Activated naive CD4-positive, alpha-beta T cell treated with anti-CD3 and anti-CD28 coated beads, Interleukin-2, amount 50 U/mL, for 24 hours (primary cell): ENCODE data around the gene RASA1.

Experiments used
- H3K27ac Mint-ChIP-seq: one replicate; pipeline ENCODE4 v1.8.0; 2021; ENCODE audit warnings: mild to moderate bottlenecking, mixed read lengths
- H3K27me3 Mint-ChIP-seq: one replicate; pipeline ENCODE4 v1.8.0; 2021; ENCODE audit warnings: mixed read lengths
- H3K36me3 Mint-ChIP-seq: one replicate; pipeline ENCODE4 v1.8.0; 2021; ENCODE audit warnings: mixed read lengths
- H3K4me1 Mint-ChIP-seq: one replicate; pipeline ENCODE4 v1.8.0; 2021; ENCODE audit warnings: mixed read lengths
- H3K4me3 Mint-ChIP-seq: one replicate; pipeline ENCODE4 v1.8.0; 2021; ENCODE audit warnings: mild to moderate bottlenecking, mixed read lengths
- H3K9me3 Mint-ChIP-seq: one replicate; pipeline ENCODE4 v1.8.0; 2021; ENCODE audit warnings: mixed read lengths

RASA1 gene

DNA sequence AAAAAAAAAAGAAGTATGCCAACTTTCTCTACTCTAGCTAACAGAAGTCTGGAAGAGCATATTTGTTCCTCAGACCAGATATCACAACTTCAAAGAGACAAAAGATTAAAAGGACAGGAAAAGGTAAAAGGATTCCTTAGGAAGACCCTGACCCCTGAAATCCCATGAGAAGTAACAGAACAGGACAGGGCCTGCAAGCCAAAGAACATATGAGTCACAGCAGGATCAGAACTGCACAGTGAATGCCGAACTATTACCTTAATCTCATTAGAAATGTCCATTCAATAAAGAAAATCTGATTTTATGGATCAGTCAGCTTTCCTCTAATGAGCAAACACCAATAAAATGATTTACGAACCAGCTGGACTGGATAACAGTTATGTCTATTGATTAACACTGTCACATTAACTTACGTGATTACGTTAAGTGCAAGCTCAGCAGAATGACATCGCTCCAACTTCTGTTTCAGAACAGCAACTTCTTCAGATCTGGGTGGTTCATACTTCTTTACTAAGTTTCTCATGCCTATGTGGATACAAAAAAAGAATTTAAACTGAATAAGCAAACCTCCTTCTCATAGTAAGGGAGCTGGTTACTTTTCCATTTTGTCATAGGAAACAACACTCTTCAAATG, 131.4 kb downstream of the RASA1 start:
- no peaks in the 10 kb centered on the region for H3K9me3 Mint-ChIP-seq
- H3K36me3 Mint-ChIP-seq: peaks cover 6% of the 10 kb centered on the region
- no peak overlapping the region for H3K4me3 Mint-ChIP-seq
- no peak overlapping the region for H3K27ac Mint-ChIP-seq
- H3K4me1 Mint-ChIP-seq: peaks cover 46% of the 10 kb centered on the region
- no peaks in the 10 kb centered on the region for H3K27me3 Mint-ChIP-seq

DNA sequence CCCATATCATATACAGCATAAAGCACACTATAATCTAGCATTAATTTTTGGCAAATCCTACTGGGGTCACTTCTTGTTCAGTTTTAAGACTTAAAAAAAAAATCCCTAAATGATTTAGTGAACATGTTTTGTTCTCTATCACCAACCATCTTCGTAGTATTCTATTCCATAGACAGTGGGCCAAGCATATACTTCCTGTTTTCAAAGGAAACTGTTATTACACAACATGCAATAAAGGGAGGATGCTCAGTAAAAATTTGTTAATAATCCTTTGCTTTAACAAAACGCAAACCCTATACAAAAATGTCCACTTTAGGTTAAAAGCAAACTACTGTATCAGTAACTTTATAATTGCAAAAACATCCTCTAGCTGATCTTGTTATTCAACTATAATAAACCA, 132.0 kb downstream of the RASA1 start:
- Mint-ChIP-seq H3K36me3 (peaks cover 6% of the 10 kb centered on the region), H3K4me1 (peaks cover 47% of the 10 kb centered on the region), H3K27me3 (no peaks in the 10 kb centered on the region), H3K27ac (peak overlapping the region; percentile 7), H3K9me3 (no peaks in the 10 kb centered on the region), H3K4me3 (no peak overlapping the region)

DNA sequence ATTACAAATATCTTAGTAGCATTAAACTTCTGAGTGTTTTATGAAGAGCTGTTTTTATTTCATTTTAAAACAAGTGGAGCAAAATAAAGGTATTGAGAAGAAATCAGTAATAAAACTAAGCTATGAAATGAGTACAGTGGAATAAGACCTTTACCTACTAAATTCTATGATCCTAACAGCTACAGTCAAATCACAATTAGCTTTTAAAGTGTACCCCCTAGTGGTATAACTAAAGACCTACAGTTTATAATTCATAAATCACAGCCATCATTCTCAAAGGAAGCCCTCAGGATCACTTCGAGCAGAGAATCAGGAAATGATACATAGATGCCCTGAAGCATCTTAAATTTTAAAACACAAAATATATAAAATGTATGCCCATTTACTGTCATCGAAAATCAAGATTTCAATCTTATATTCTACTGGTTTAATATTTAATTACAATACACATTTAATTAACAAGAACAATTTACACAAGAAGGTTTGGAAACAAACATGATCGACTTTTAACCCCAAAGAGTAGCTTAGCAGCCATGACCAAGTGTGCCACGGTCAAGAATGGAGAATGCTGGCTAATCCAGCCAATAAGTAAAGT, 132.7 kb downstream of the RASA1 start:
- H3K9me3 Mint-ChIP-seq: no peaks in the 10 kb centered on the region
- peaks cover 5% of the 10 kb centered on the region for H3K36me3 Mint-ChIP-seq
- H3K27ac Mint-ChIP-seq: no peak overlapping the region
- H3K4me3 Mint-ChIP-seq: no peak overlapping the region
- no peaks in the 10 kb centered on the region for H3K27me3 Mint-ChIP-seq
- H3K4me1 Mint-ChIP-seq: peaks cover 45% of the 10 kb centered on the region

DNA sequence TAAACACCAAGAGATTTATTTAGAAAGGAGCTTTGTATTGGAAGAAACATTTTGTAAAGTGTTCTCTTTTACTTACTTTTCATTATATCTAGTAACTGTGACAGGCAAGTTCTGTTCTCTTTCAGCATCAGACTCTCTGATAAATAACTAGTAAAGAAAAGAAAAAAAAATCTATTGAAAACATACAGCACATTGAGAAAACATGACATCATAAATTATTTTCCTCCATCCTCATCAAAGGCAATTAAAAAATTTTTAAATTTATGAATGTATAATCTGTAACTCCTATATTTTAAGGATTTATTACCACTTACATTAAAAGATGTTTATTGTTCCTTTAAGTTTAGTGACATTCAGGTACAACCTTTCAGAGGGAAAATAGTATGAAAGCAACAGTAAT, 133.9 kb downstream of the RASA1 start:
- Mint-ChIP-seq H3K4me3 (no peak overlapping the region), H3K4me1 (peaks cover 51% of the 10 kb centered on the region), H3K36me3 (peaks cover 7% of the 10 kb centered on the region), H3K9me3 (no peaks in the 10 kb centered on the region), H3K27me3 (no peaks in the 10 kb centered on the region), H3K27ac (no peak overlapping the region)

DNA sequence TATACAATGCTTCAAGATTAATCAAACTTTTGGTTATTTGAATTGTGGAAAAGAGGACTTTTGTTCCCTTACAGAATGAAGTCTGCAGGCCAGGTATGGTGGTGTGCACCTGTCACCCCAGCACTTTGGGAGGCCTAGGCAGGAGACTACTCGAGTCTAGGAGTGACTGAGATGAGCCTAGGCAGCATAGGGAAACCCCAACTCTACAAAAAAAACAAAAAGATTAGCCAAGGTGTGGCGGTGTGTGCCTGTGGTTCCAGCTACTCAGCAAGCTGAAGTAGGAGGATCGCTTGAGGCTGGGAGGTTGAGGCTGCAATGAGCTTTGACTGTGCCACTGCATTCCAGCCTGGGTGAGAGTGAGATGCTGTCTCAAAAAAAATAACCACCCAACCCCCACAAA, 135.7 kb downstream of the RASA1 start:
- Mint-ChIP-seq H3K27ac (no peak overlapping the region), H3K4me1 (peaks cover 62% of the 10 kb centered on the region), H3K4me3 (no peak overlapping the region), H3K27me3 (no peaks in the 10 kb centered on the region), H3K9me3 (no peaks in the 10 kb centered on the region), H3K36me3 (peaks cover 14% of the 10 kb centered on the region)

DNA sequence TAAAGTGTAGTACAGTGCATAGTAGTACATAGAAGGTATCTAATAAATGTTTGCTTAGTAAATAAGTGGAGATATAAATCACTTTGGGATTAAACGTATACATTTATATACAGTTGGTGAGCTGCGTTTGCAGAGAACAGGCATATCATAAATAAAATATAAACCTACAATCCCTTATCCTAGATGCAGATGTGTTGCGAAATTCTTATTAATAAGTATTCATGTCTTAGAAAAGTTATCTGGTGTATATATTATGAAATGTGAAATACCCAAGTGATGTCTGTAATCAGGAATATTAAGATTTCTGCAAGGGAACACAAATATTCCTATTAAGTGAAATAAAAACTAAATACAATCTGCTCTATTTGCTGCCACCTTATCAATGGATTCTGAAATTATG, 136.2 kb downstream of the RASA1 start:
- Mint-ChIP-seq H3K9me3 (no peaks in the 10 kb centered on the region), H3K27me3 (no peaks in the 10 kb centered on the region), H3K4me3 (no peak overlapping the region), H3K27ac (no peak overlapping the region), H3K36me3 (peaks cover 19% of the 10 kb centered on the region), H3K4me1 (peaks cover 65% of the 10 kb centered on the region)

DNA sequence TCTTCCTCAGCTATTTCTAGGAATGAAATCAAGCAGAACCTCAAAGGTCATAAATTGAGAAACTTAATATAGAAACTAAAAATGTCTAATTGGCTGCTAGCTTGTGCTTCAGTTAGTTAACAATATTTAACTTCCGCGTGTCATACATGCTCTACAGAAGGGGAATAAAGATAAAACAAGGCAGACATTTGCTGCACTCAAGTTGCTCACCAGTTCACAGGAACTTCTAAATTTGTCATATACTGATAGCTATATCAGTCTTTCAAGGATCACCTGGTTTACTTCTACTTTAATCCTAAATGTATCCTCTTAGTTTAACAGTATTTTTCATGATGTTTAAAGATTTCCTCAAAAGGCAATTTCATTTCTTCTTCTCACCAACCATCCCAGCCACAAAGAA, 136.7 kb downstream of the RASA1 start:
- no peaks in the 10 kb centered on the region for H3K9me3 Mint-ChIP-seq
- no peaks in the 10 kb centered on the region for H3K27me3 Mint-ChIP-seq
- H3K4me1 Mint-ChIP-seq: peaks cover 66% of the 10 kb centered on the region
- no peak overlapping the region for H3K4me3 Mint-ChIP-seq
- H3K36me3 Mint-ChIP-seq: peaks cover 22% of the 10 kb centered on the region
- H3K27ac Mint-ChIP-seq: peak overlapping the region; percentile 67

DNA sequence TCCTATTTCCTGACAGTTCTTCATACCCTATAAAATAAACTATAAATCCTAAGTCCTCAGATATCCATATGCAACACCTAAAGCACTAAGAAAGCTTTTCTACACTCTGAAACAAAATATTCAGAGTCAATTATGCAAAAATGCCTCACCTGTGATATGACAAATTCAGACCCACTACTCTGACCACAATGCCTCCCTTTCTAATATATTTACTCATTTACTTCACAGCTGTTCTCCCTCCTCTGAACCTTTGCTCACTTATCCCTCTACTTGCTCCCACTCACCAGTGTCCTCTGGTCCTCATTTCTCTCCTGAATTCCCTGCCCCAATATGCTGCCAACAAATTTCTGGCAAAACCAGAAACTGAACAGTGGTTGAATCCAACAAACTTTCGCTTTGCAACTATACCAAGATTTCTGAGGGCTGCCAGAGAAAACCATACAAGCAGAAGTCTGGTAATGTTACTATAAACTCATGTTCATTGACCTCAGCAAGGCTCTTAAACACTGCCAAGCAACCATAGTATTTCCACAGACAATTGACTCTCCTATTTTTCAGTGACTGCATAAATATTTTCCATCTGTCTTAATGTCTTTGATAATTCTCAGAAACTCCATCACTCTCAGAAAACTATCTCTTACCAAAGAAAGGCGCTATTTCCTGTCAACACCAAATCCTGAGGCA, 137.9 kb downstream of the RASA1 start:
- H3K4me1 Mint-ChIP-seq: peaks cover 61% of the 10 kb centered on the region
- peak overlapping the region; percentile 3 for H3K4me3 Mint-ChIP-seq
- H3K9me3 Mint-ChIP-seq: no peaks in the 10 kb centered on the region
- peak overlapping the region; percentile 83 for H3K27ac Mint-ChIP-seq
- peaks cover 23% of the 10 kb centered on the region for H3K36me3 Mint-ChIP-seq
- no peaks in the 10 kb centered on the region for H3K27me3 Mint-ChIP-seq

DNA sequence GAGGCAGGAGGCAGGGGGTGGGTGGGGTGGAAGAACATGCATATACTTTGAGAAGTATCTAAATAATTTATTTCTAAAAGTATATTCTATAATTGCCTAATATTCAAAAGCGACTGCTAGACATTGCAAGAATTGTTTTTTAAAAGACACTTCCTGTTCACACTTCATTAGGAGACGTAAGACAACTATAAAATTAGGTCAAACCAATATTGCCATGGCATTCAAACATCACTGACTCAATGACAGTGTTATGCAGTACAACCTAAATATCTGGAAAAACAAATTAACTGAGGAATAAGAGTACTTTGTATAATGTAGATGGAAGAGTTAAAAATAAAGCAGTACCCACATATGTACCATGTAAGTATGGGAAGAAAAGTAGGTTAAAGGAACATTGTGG, 140.5 kb downstream of the RASA1 start:
- no peaks in the 10 kb centered on the region for H3K27me3 Mint-ChIP-seq
- H3K4me1 Mint-ChIP-seq: peaks cover 68% of the 10 kb centered on the region
- H3K36me3 Mint-ChIP-seq: peaks cover 18% of the 10 kb centered on the region
- H3K27ac Mint-ChIP-seq: peak overlapping the region; percentile 37
- no peaks in the 10 kb centered on the region for H3K9me3 Mint-ChIP-seq
- peak overlapping the region; percentile 23 for H3K4me3 Mint-ChIP-seq

DNA sequence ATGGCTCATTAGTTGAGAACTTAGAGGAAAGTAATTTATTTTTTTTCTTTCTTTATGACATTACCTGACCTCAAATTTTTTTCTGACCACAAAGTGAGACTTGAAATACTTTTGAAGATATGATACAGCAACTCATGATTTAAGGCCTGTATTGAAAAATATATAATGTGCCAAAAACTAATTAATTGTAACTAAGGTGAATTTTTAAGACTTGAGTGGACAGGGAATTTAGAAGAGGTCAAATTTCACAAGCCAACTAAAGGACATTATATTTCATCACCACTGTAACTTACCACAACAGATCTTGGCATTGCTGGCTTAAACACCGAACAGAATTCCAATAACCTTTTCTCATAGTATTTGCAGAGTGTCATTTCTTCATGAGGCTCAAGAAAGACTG, 143.2 kb downstream of the RASA1 start:
- Mint-ChIP-seq H3K36me3 (peaks cover 16% of the 10 kb centered on the region), H3K27me3 (no peaks in the 10 kb centered on the region), H3K4me3 (peak overlapping the region; percentile 93), H3K4me1 (peaks cover 61% of the 10 kb centered on the region), H3K27ac (peak overlapping the region; percentile 74), H3K9me3 (no peaks in the 10 kb centered on the region)

DNA sequence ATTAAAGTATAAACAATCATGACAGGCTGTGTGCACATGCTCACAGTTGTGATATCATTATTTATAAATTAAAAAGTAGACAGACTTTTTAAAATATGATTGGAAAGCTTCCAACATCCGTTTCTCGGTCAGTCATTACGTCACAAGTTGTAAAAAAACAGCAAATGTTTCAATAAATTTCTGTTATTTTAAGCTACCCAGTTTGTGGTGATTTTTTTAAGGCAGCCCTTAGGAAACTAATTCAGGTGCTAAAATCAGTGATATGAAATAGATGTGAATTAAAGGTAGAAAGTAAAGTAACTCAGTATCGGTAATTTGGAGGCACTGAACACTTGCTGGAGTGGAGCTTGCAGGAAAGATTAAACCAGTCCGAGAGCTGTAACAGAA, 143.9 kb downstream of the RASA1 start:
- Mint-ChIP-seq H3K4me1 (peaks cover 54% of the 10 kb centered on the region), H3K9me3 (no peaks in the 10 kb centered on the region), H3K27ac (peak overlapping the region; percentile 97), H3K36me3 (peaks cover 16% of the 10 kb centered on the region), H3K27me3 (no peaks in the 10 kb centered on the region), H3K4me3 (peak overlapping the region; percentile 93)

DNA sequence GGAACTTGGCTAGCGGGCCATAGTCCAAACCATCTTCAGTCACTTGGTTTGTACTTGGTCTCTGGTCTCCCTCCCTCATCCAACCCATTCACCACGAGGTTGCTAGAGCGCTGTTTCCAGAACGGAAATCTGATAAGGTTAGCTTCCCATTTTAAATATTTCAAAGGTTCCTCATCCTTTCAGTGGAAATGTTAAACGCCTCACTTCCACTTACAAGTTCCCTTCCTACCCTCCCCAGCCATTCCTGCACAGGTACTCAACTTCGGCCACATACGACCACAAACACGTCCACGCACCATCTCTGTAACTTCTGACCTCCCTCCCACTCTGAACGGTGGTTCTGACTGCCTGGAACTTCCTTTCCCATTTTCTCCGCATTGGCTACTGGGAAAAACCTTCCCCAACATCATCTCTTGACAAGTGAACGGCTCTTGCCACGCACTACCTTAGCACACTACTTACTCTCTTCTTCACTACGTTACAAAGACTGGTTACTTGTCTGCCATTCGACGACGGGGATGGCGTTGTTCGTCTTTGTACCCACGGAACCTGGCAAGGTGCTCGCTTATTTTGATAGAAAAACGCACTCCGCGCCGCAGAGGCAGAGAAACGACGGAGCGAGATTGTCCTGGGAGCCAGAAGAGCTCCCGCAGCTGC, 144.4 kb downstream of the RASA1 start:
- peaks cover 15% of the 10 kb centered on the region for H3K36me3 Mint-ChIP-seq
- peaks cover 49% of the 10 kb centered on the region for H3K4me1 Mint-ChIP-seq
- no peaks in the 10 kb centered on the region for H3K27me3 Mint-ChIP-seq
- no peaks in the 10 kb centered on the region for H3K9me3 Mint-ChIP-seq
- H3K27ac Mint-ChIP-seq: peak overlapping the region; percentile 97
- peak overlapping the region; percentile 93 for H3K4me3 Mint-ChIP-seq

DNA sequence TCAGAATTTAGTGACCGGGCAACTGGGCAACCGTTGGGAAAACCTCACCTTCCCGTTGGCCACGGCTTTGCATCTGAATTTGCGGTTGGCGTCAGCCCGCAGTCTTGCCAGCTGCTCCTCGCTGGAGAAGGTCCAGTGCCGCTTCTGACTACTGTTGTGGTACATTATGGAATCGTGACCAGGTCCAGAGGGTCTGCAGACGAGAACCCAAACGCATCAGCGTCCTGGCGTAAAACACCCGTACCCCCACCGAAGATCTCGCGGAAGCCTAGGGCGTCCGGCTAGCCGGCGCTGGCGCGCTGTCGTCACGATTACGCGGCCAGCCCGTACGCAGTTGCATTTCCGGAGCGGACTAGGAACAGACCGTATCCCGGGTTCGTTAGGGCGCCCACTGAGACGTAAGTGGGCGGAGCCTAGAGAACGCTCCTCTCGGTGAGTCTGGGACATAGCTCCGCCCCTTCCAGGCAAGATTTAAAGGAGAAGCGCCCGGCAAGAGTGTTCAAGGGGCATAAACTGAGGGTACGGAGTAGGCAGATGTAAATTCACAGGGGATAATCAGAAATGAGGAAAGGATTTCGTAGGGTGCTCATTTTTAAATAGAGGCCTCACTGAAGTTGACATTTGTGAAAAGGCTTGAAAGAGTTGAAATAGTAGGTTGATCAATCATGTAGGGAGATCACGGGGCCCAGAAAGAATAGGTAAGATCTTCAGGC, 145.1 kb downstream of the RASA1 start, which contains the start of gene CCNH:
Gene CCNH, minus strand, starts transcription at position 301 of the 713 bp plus-strand sequence. Its CDS starts 136 bp downstream, at position 165.
- peak within 1 kb of the TSS; percentile 93 for H3K4me3 Mint-ChIP-seq
- H3K36me3 Mint-ChIP-seq: peaks cover 12% of the 10 kb centered on the region
- no peaks in the 10 kb centered on the region for H3K9me3 Mint-ChIP-seq
- H3K27ac Mint-ChIP-seq: peak within 1 kb of the TSS; percentile 97
- peaks cover 42% of the 10 kb centered on the region for H3K4me1 Mint-ChIP-seq
- no peaks in the 10 kb centered on the region for H3K27me3 Mint-ChIP-seq

DNA sequence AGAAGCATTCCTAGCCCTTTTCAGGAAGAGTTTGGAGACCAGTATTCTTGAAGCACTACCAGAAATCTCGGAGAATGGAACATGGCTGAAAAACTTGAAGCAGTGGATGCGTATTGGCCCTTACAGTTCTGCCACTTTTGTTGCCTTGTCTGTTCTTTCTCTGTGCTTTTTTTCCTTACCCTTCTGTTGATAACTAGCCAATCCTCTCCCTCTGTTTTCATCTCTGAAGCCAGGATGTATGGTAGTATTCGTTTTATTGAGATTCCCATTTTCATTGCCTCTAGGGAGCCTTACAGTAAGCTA, 145.6 kb downstream of the RASA1 start:
- no peaks in the 10 kb centered on the region for H3K9me3 Mint-ChIP-seq
- H3K4me3 Mint-ChIP-seq: peak overlapping the region; percentile 93
- peaks cover 10% of the 10 kb centered on the region for H3K36me3 Mint-ChIP-seq
- H3K27me3 Mint-ChIP-seq: no peaks in the 10 kb centered on the region
- peak overlapping the region; percentile 97 for H3K27ac Mint-ChIP-seq
- peaks cover 37% of the 10 kb centered on the region for H3K4me1 Mint-ChIP-seq

DNA sequence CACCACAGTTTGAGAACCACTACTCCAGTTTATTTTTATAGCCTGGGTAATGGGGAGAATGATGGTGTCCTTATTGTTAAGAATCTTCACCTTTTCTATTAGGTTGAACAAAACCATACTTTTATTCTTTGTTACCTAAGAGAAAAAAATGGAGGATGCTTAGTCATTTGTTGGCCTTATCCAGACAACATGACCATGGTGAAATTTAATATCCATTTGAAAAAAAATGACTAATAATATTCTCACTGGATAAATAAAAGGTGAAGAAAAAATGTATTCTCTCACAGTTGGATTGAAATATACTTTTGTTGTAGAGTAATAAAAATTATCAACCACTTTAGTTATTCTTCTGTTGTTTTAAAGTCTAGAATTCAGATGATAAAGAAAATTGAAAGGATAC, 150.8 kb downstream of the RASA1 start:
- Mint-ChIP-seq H3K4me3 (no peak overlapping the region), H3K9me3 (no peaks in the 10 kb centered on the region)

More for the DNA sequence above, 150.8 kb downstream of the RASA1 start:
- Mint-ChIP-seq H3K4me1 (peaks cover 4% of the 10 kb centered on the region), H3K27me3 (no peaks in the 10 kb centered on the region), H3K36me3 (no peaks in the 10 kb centered on the region), H3K27ac (no peak overlapping the region)
